H1 (cell line): ENCODE data around the gene SCGB2B2. TPM values are rescaled to one million over a fixed set of nuclear protein-coding genes. Genes with fewer than 3 reads are reported as not detected.

Source experiments
- CTCF ChIA-PET: fragments of 300-600 bp; sonication (Branson Sonifier 250); formaldehyde crosslinking; loops from one replicate; lab custom pipeline; 2021; ENCODE audit not compliant: partially characterized antibody; lab: Charles Lee
- POLR2A ChIA-PET: fragments of 300-600 bp; sonication (Branson Sonifier 250); formaldehyde crosslinking; loops from one replicate; lab custom pipeline; 2021; ENCODE audit warnings: inconsistent platforms; ENCODE audit not compliant: partially characterized antibody; lab: Charles Lee
- DNase-seq, 2 experiments: peaks; one replicate each; pipeline versions ENCODE4 v3.0.0 to v3.0.0-alpha.2; 2010 to 2022; ENCODE audit warnings: low spot score in 2 of 2, low read depth in 1 of 2, mixed read lengths in 1 of 2
- FAIRE-seq: peaks from 2 replicates; lab custom pipeline; 2011; peaks lifted over from hg19 to GRCh38; lab: Jason Lieb, UNC
- H2AFZ ChIP-seq: 2 replicates; pipeline ENCODE4 v1.8.1; 2012; ENCODE audit warnings: low read length, inconsistent platforms
- H2AK5ac ChIP-seq: 2 replicates; pipeline ENCODE4 v1.6.1; 2013; ENCODE audit warnings: low read depth, low read length
- H2BK120ac ChIP-seq: replicated peaks from 2 replicates; pipeline ENCODE3; 2013; ENCODE audit warnings: low read depth, low read length, inconsistent platforms
- H2BK12ac ChIP-seq: 2 replicates; pipeline ENCODE4 v1.6.1; 2013; ENCODE audit warnings: low read depth, low read length
- H2BK15ac ChIP-seq: 2 replicates; pipeline ENCODE4 v1.6.1; 2013; ENCODE audit warnings: low read length
- H2BK20ac ChIP-seq: 2 replicates; pipeline ENCODE4 v1.6.1; 2013; ENCODE audit warnings: low read length
- H2BK5ac ChIP-seq: 2 replicates; pipeline ENCODE4 v1.6.1; 2013; ENCODE audit warnings: low read depth, low read length
- H3K14ac ChIP-seq: 2 replicates; pipeline ENCODE4 v1.6.1; 2013; ENCODE audit warnings: inconsistent platforms; ENCODE audit not compliant: insufficient read length
- H3K18ac ChIP-seq: 2 replicates; pipeline ENCODE4 v1.6.1; 2013; ENCODE audit warnings: low read length; ENCODE audit errors: extremely low read depth
- H3K23ac ChIP-seq: 2 replicates; pipeline ENCODE4 v1.6.1; 2013; ENCODE audit warnings: inconsistent platforms; ENCODE audit not compliant: insufficient read length
- H3K23me2 ChIP-seq: 2 replicates; pipeline ENCODE4 v1.6.1; 2013; ENCODE audit warnings: low read depth, low read length
- H3K27ac ChIP-seq: 2 replicates; pipeline ENCODE4 v1.6.1; 2011; ENCODE audit warnings: low read depth, low read length, inconsistent platforms
- H3K27me3 ChIP-seq, 4 experiments: replicated peaks in 1 of 4; 1 replicate in 1 of 4; 2 replicates in 3 of 4; pipeline versions ENCODE4 v1.6.1 to v1.8.1; 2011 to 2013; ENCODE audit warnings: low read length in 3 of 4, mild to moderate bottlenecking in 3 of 4, inconsistent platforms in 2 of 4, mixed read lengths in 2 of 4, moderate library complexity in 1 of 4; ENCODE audit not compliant: control insufficient read depth in 3 of 4, insufficient read depth in 3 of 4; ENCODE audit errors: extremely low read depth in 1 of 4
- H3K36me3 ChIP-seq, 4 experiments: 2 replicates each; pipeline versions ENCODE4 v1.6.1 to v1.8.1; 2011 to 2013; ENCODE audit warnings: mild to moderate bottlenecking in 4 of 4, low read length in 3 of 4, moderate library complexity in 2 of 4, control low read depth in 1 of 4, inconsistent platforms in 1 of 4; ENCODE audit not compliant: insufficient read depth in 4 of 4, control insufficient read depth in 2 of 4
- H3K4ac ChIP-seq: replicated peaks from 2 replicates; pipeline ENCODE3; 2013; ENCODE audit warnings: low read length, low read depth, mixed read lengths, inconsistent platforms; ENCODE audit not compliant: insufficient read length
- H3K4me1 ChIP-seq, 4 experiments: replicated peaks in 1 of 4; 1 replicate in 1 of 4; 2 replicates in 3 of 4; pipeline versions ENCODE4 v1.6.1 to v1.8.1; 2011 to 2013; ENCODE audit warnings: low read length in 3 of 4, inconsistent platforms in 2 of 4, mixed read lengths in 1 of 4; ENCODE audit not compliant: insufficient read depth in 4 of 4, control insufficient read depth in 3 of 4
- H3K4me2 ChIP-seq, 2 experiments: 2 replicates each; pipeline versions ENCODE4 v1.6.1 to v1.8.1; 2011 to 2013; ENCODE audit warnings: low read depth in 2 of 2, low read length in 2 of 2, control low read depth in 1 of 2, inconsistent platforms in 1 of 2, mild to moderate bottlenecking in 1 of 2; ENCODE audit not compliant: insufficient read depth in 1 of 2
- H3K4me3 ChIP-seq, 4 experiments: fragments of 200-600, 300-600 bp in 1 of 4; sonication (generic), shearing (Covaris generic), sonication (Bioruptor Twin) in 1 of 4; 2 replicates each; pipeline versions ENCODE4 v1.5.1 to v1.8.1; 2011 to 2016; ENCODE audit warnings: low read length in 4 of 4, low read depth in 3 of 4, control low read depth in 2 of 4, inconsistent platforms in 2 of 4, mild to moderate bottlenecking in 2 of 4, mixed read lengths in 1 of 4, moderate library complexity in 1 of 4; ENCODE audit not compliant: insufficient read depth in 2 of 4; ENCODE audit errors: extremely low read depth in 1 of 4
- H3K56ac ChIP-seq: replicated peaks from 2 replicates; pipeline ENCODE3; 2013; ENCODE audit warnings: low read depth, mild to moderate bottlenecking, mixed read lengths, low read length, inconsistent platforms; ENCODE audit not compliant: insufficient read length
- H3K79me1 ChIP-seq: 2 replicates; pipeline ENCODE4 v1.6.1; 2013; ENCODE audit warnings: low read depth, low read length, control low read depth
- H3K79me2 ChIP-seq, 2 experiments: 2 replicates each; pipeline versions ENCODE4 v1.6.1 to v1.8.1; 2012 to 2013; ENCODE audit warnings: low read length in 2 of 2, mild to moderate bottlenecking in 2 of 2, inconsistent platforms in 1 of 2; ENCODE audit not compliant: insufficient read depth in 2 of 2, control insufficient read depth in 1 of 2
- H3K9ac ChIP-seq, 4 experiments: replicated peaks in 1 of 4; 1 replicate in 1 of 4; 2 replicates in 3 of 4; pipeline versions ENCODE4 v1.6.1 to v1.8.1; 2011 to 2013; ENCODE audit warnings: low read depth in 3 of 4, low read length in 3 of 4, control low read depth in 2 of 4, mild to moderate bottlenecking in 2 of 4, moderate library complexity in 2 of 4, inconsistent platforms in 1 of 4; ENCODE audit errors: extremely low read depth in 1 of 4
- H3K9me3 ChIP-seq, 2 experiments: 2 replicates each; pipeline versions ENCODE4 v1.6.1 to v1.8.1; 2012 to 2013; ENCODE audit warnings: mild to moderate bottlenecking in 2 of 2, moderate library complexity in 2 of 2, control low read depth in 1 of 2, inconsistent platforms in 1 of 2, low read depth in 1 of 2, low read length in 1 of 2, mixed read lengths in 1 of 2; ENCODE audit not compliant: insufficient read depth in 2 of 2
- H4K20me1 ChIP-seq, 2 experiments: replicated peaks in 1 of 2; 2 replicates each; pipeline versions ENCODE3 to v1.8.1; 2011 to 2013; ENCODE audit warnings: inconsistent platforms in 2 of 2, low read length in 2 of 2, mild to moderate bottlenecking in 1 of 2; ENCODE audit not compliant: insufficient read depth in 2 of 2, control insufficient read depth in 1 of 2
- H4K5ac ChIP-seq: 2 replicates; pipeline ENCODE4 v1.6.1; 2013; ENCODE audit warnings: low read length, low read depth, mixed read lengths, inconsistent platforms; ENCODE audit not compliant: insufficient read length
- H4K8ac ChIP-seq: 2 replicates; pipeline ENCODE4 v1.8.0; 2013; ENCODE audit warnings: mild to moderate bottlenecking, moderate library complexity, low read length, inconsistent platforms; ENCODE audit not compliant: insufficient read depth; ENCODE audit errors: extremely low read depth
- H4K91ac ChIP-seq: replicated peaks from 2 replicates; pipeline ENCODE3; 2013; ENCODE audit warnings: low read length, mixed read lengths, inconsistent platforms; ENCODE audit not compliant: insufficient read length
- CTCF ChIP-seq, 3 experiments: IDR thresholded peaks; 1 replicate in 2 of 3; 2 replicates in 1 of 3; pipeline versions ENCODE4 v1.5.1 to v1.6.1; 2011; ENCODE audit warnings: low read length in 3 of 3, mild to moderate bottlenecking in 3 of 3, inconsistent platforms in 2 of 3, low read depth in 1 of 3, moderate library complexity in 1 of 3; ENCODE audit not compliant: insufficient read depth in 1 of 3; ENCODE audit errors: control extremely low read depth in 1 of 3
- E2F6 ChIP-seq: IDR thresholded peaks from 2 replicates; pipeline ENCODE4 v1.6.1; 2012; ENCODE audit warnings: inconsistent platforms
- HDAC2 ChIP-seq, 2 experiments: fragments of 300-600 bp in 1 of 2; sonication (generic) in 1 of 2; IDR thresholded peaks; 2 replicates each; pipeline ENCODE4 v1.6.1; 2011 to 2012; ENCODE audit warnings: low read depth in 2 of 2, low read length in 2 of 2, mild to moderate bottlenecking in 2 of 2, moderate library complexity in 2 of 2, borderline replicate concordance in 1 of 2, inconsistent platforms in 1 of 2
- JUN ChIP-seq: IDR thresholded peaks from 2 replicates; pipeline ENCODE4 v1.6.1; 2011; ENCODE audit warnings: low read depth, mild to moderate bottlenecking, improper control_type of control experiment, low read length
- POLR2A ChIP-seq, 2 experiments: IDR thresholded peaks; 1 replicate in 1 of 2; 2 replicates in 1 of 2; pipeline ENCODE4 v1.6.1; 2011; ENCODE audit warnings: low read depth in 2 of 2, low read length in 2 of 2, mild to moderate bottlenecking in 2 of 2; ENCODE audit errors: control extremely low read depth in 1 of 2
- RNF2 ChIP-seq: fragments of 200-900, 300-1000 bp; sonication (generic); IDR thresholded peaks from 2 replicates; pipeline ENCODE4 v1.7.1; 2016; ENCODE audit warnings: borderline replicate concordance, low read depth, mild to moderate bottlenecking, antibody characterized with exemption, low read length; ENCODE audit not compliant: poor library complexity, severe bottlenecking; ENCODE audit errors: missing control alignments
- SP2 ChIP-seq: IDR thresholded peaks from 2 replicates; pipeline ENCODE4 v1.6.1; 2012; ENCODE audit warnings: mild to moderate bottlenecking, low read length, inconsistent platforms
- TAF1 ChIP-seq: IDR thresholded peaks from 2 replicates; pipeline ENCODE4 v1.6.1; 2011; ENCODE audit warnings: mild to moderate bottlenecking, low read depth, low read length
- TAF7 ChIP-seq: optimal IDR thresholded peaks from 2 replicates; pipeline ENCODE3; 2011; ENCODE audit warnings: low read depth, mild to moderate bottlenecking, inconsistent platforms, low read length, moderate library complexity, borderline replicate concordance
- ZNF274 ChIP-seq: IDR thresholded peaks from 2 replicates; pipeline ENCODE4 v1.7.0; 2012; ENCODE audit warnings: low read length, borderline replicate concordance; ENCODE audit errors: extremely low read depth
- WGBS, 2 experiments: shearing (Covaris generic) in 1 of 2; methylation state at CpG; one replicate each; pipeline versions ENCODE4 v1.1.6 to v1.1.7; 2013 to 2015; ENCODE audit warnings: low lambda C conversion rate in 2 of 2, mixed read lengths in 2 of 2, inconsistent platforms in 1 of 2, low coverage in 1 of 2, missing lambda C conversion rate in 1 of 2; ENCODE audit not compliant: insufficient replicate concordance in 2 of 2, insufficient coverage in 1 of 2, insufficient read length in 1 of 2; ENCODE audit errors: extremely low coverage in 1 of 2, missing lambda C conversion rate in 1 of 2; 5-methylcytosine and 5-hydroxymethylcytosine counted together
- polyA plus RNA-seq, 7 experiments: library from polyadenylated mRNA; depleted of rRNA in 3 of 7; stranded (reverse) in 5 of 7; unstranded in 2 of 7; fragments of >200 nt in 5 of 7; fragments of 200-250 nt in 2 of 7; gene quantifications; 1 replicate in 5 of 7; 2 replicates in 1 of 7; 4 replicates in 1 of 7; pipeline versions ENCODE4 v1.2.1 to v1.2.3, GENCODE V29; 2011 to 2013; ENCODE audit warnings: missing spikeins in 2 of 7, mixed read lengths in 2 of 7
- total RNA-seq: library from RNA; stranded (reverse); fragmentation: NEBNext Ultra II Directional; extraction: Animal tissue kit (Norgen Biotek cat#: 25700); gene quantifications from 2 replicates; pipeline ENCODE4 v1.2.1, GENCODE V29; 2021

SCGB2B2 gene
- total and polyA plus RNA-seq, 2 of the 8 experiments (the other 6 are each of a cell fraction or from before 2014, with no cell fraction given), result 0.09 TPM; not detected in 1

- H4K5ac ChIP-seq, result no peak overlapping the region
- H4K91ac ChIP-seq, result no peak overlapping the region
- H3K4me2 ChIP-seq, result no peak overlapping the region
- H2AFZ ChIP-seq, result no peak overlapping the region
- no peaks in the 10 kb centered on the region for H4K20me1 ChIP-seq
- H3K14ac ChIP-seq, result no peak overlapping the region
- no peak overlapping the region for H2BK20ac ChIP-seq
- H3K56ac ChIP-seq, result no peak overlapping the region
- no peak overlapping the region for H3K27ac ChIP-seq
- no peak overlapping the region for H3K23ac ChIP-seq
- H3K36me3 ChIP-seq, result no peaks in the 10 kb centered on the region
- no peak overlapping the region for H3K4ac ChIP-seq
- H3K9ac ChIP-seq, result no peak overlapping the region
- H3K4me3 ChIP-seq, result no peak overlapping the region
- ChIA-PET POLR2A (interaction anchor here (0.9 kb wide), 1 partner anchor 100 kb away, joined by 3 read pairs; no protein-coding TSS in a partner anchor), CTCF (no interaction called here)
- H2AK5ac ChIP-seq, result no peak overlapping the region
- 79% methylated on average over 2 of the region's 2 CpGs; no CpG with 5 or more reads in 1 of the 2 experiments for WGBS, 2 experiments
- no peak overlapping the region for H4K8ac ChIP-seq
- H3K79me1 ChIP-seq, result no peaks in the 10 kb centered on the region
- no peak overlapping the region for H2BK15ac ChIP-seq
- H2BK5ac ChIP-seq, result no peak overlapping the region
- FAIRE-seq (no peak), DNase-seq (no peak)
- no peak overlapping the region for H2BK12ac ChIP-seq
- no peaks in the 10 kb centered on the region for H3K23me2 ChIP-seq
- H3K27me3 ChIP-seq, result no peaks in the 10 kb centered on the region
- peaks cover 26 to 31% of the 10 kb centered on the region in 2 experiments for H3K9me3 ChIP-seq
- no peak overlapping the region for H2BK120ac ChIP-seq
- no peaks in the 10 kb centered on the region for H3K4me1 ChIP-seq
- no peak overlapping the region for H3K18ac ChIP-seq
- no peaks in the 10 kb centered on the region for H3K79me2 ChIP-seq
- TF ChIP-seq ZNF274 (no peak), CTCF (IDR thresholded peaks at IDR 0.05; ENCODE audit: control extremely low read depth in 1 of 3, insufficient read depth in 1 of 3, low read depth in 1 of 3, low read length in 3 of 3) (no peak), SP2 (no peak), TAF7 (no peak), JUN (no peak), E2F6 (no peak), HDAC2 (IDR thresholded peaks at IDR 0.05; ENCODE audit: borderline replicate concordance in 1 of 2, low read depth in 2 of 2, low read length in 2 of 2) (no peak), POLR2A (IDR thresholded peaks at IDR 0.05; ENCODE audit: control extremely low read depth in 1 of 2, low read depth in 2 of 2, low read length in 2 of 2) (no peak), RNF2 (no peak), TAF1 (no peak)
Observed at GRCh38 chr19:34654796-34655195, 22.2 kb downstream of the SCGB2B2 start.
